ENCODE data around the gene CTDSP2.
"Not testable (repeated sequence)": the region's sequence is repeated elsewhere in the genome, so short reads cannot be mapped to it uniquely, and the experiment has no call there.

The CTDSP2 gene

GRCh38 chr12:57881035-57881434, 34.5 kb upstream of the CTDSP2 start:
- not testable (repeated sequence) for DNase-seq

- no peak for DNase-seq
Measured at GRCh38 chr12:57877876-57878275, 31.3 kb upstream of the CTDSP2 start.

DNA sequence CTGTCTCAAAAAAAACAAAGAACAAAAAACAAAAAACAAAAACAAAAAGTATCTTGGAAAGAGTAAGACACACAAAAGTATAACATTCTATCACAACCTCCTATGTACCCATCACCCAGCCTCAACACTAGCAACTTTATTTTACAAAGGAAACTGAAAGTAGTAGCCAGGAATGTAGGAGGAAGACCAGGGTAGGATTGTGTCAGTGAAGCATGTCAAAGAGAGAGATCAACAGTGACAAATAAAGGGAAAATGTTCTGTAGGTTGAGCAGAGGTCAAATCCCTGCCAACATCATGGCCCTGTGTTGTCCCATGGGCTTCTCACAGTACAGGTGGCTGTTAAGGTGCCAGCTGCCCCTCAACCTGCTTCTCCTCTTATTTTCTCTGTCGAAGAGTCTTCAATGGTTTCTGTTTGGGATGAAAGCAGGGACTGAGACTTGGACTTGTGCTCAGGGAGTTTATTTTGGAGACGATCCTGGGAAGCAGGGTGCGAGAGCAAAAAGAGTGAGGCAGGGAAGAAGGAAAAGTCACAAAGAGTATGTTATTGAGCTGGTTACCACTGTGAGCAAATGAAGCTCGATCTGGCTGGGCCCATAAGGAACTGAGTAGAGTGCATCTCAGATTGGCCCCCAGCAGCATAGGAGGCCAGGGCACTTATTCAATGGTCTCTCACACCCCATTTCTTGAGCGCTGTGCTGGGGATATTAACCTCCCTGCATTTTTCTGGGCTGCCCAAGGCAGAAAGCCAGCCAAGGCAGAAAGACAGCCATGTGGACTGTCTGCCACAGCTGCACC, 29.4 kb upstream of the CTDSP2 start:
- DNase-seq: no peak

DNA sequence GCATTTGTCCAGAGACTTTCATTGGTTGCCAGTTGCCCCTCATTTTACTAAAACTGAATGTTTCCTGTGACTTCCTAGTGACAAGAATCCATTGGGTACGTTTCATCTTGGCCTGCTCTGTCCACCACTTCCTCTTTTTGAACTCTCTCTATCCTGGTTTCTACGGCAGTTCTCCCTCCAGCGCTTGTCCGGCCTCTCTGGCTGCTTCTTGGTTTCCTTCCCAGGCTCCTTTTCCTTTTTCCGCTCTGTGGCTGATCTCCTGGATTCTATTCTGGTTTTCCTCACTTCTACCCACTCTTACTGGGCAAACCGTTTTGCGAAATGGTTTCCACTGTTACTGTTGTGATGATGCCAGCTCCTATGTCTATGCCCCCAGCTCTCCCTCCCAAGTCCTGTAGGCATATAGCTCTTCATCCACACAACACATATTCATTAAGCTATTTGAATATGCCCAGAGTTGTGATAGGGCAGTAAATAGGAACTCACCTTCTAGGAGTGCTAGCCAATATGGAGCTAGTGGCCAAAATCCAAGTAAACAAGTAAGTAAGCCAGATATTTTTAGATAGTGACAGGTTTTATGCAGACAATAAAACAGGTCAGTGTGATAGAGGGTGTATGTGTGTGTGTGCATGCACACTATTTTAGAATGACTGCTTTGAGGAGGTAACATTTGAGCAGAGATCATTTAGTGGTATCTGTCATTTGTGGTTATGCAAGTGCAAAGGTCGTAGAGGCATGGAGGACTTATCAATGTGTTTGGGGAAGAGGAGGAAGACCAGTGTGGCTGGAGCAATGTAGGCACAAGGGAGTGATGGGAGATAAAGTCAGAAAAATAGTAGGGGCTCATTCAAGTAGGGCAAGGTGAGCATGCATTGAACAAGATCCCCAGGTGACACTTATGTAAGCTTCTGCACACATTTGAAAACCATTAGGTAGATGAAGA, 27.9 kb upstream of the CTDSP2 start:
- DNase-seq: no peak

GRCh38 chr12:57872362-57872761, 25.8 kb upstream of the CTDSP2 start:
- no peak for DNase-seq

DNA sequence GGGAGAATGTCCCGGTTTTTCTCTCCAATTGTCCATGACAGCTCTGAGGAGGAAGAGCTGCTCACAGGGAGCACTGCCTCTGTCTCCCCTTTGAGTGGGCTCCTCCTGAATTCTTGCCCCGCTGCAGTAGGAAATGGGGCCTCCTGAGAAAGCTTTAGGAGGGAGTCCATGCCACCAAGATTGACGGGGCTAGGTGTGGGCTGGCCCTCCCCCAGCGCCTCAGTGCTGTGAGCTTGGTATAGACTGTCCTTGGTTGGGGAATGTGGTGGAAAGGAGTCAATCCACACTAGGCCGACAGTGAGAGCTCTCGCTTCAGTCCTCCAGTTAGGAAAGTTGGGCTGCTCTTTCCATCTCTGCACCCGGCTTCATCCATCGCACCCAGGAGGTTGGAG, 23.4 kb upstream of the CTDSP2 start:
- DNase-seq: no peak

- DNase-seq: no peak
Measured at GRCh38 chr12:57869298-57869926, 22.9 kb upstream of the CTDSP2 start.

- no peak for DNase-seq
Measured at GRCh38 chr12:57868851-57869268, 22.3 kb upstream of the CTDSP2 start.

- no peak for DNase-seq
Measured at GRCh38 chr12:57868221-57868620, 21.7 kb upstream of the CTDSP2 start.

GRCh38 chr12:57866308-57867019, 19.9 kb upstream of the CTDSP2 start:
- no peak for DNase-seq

DNA sequence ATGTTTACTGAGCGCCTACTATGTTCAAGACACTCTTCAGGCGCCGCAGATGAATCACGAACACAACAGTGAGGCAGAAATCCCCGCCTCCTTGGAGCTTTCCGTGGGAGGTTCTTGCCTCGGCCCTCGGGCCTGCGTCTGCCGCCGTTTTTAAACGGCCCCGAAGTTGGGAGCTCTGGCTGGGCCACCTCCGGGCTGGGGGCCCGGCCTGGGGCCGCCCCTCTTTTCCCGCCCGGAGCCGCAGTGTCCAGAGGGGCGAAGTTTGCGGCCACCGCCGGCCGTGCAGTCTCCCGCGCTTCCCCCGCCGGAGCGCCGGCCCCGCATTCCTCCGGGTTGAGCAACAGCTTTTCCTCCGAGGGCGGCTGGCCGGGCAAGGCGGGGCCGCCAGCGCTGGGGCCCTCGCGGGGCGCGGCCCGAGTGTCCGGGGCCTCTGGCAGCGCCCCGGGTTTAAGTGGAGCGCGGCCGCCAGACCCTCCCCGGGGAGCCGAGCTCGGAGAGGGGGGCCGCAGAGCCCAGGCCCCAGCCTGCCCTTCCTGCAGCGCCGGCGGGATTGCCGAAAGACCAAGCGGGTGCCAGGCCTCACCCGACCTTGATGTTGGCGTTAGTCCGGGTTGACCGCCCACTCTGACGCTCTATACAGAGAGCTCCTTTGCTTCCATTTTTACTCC, 18.7 kb upstream of the CTDSP2 start:
- no peak for DNase-seq

GRCh38 chr12:57864442-57865083, 18.0 kb upstream of the CTDSP2 start:
- no peak for DNase-seq

GRCh38 chr12:57863676-57864075, 17.1 kb upstream of the CTDSP2 start:
- no peak for DNase-seq

DNA sequence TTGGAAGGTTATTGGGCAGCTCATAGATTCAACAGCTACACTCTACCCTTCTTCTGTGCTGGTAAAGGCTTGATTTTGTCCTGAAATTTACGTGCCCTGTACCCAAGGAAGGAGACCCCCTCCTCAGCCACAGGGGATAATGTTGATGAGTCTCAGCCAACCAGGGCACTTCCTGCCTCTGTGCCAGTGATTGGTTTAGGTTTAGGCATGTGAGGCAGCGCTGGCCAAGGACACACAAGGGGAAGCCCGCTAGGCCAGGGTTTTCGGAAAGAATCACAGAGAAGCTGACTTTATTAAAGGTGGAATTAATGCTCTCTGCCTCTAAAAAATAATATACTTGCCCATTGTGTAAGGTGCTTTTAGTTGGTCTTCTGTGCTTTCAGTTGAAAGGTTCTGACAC, 15.4 kb upstream of the CTDSP2 start:
- no peak for DNase-seq

DNA sequence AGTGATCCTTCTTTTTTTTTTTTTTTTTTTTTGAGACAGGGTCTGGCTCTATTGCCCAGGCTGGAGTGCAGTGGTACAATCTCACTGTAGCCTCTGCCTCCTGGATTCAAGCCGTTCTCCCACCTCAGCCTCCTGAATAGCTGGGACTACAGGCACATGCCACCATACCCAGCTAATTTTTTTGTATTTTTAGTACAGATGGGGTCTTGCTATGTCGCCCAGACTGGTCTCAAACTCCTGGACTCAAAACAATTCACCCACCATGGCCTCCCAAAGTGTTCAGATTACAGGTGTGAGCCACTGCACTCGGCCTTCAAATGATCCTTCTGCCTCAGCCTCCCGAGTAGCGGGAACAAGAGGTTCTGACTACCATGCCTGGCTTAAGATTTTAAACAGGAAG, 14.4 kb upstream of the CTDSP2 start:
- DNase-seq: not testable (repeated sequence)

- DNase-seq: no peak
Measured at GRCh38 chr12:57859121-57859520, 12.6 kb upstream of the CTDSP2 start.

GRCh38 chr12:57858123-57858522, 11.6 kb upstream of the CTDSP2 start:
- DNase-seq: not testable (repeated sequence)

GRCh38 chr12:57854965-57855364, 8.4 kb upstream of the CTDSP2 start:
- no peak for DNase-seq

DNA sequence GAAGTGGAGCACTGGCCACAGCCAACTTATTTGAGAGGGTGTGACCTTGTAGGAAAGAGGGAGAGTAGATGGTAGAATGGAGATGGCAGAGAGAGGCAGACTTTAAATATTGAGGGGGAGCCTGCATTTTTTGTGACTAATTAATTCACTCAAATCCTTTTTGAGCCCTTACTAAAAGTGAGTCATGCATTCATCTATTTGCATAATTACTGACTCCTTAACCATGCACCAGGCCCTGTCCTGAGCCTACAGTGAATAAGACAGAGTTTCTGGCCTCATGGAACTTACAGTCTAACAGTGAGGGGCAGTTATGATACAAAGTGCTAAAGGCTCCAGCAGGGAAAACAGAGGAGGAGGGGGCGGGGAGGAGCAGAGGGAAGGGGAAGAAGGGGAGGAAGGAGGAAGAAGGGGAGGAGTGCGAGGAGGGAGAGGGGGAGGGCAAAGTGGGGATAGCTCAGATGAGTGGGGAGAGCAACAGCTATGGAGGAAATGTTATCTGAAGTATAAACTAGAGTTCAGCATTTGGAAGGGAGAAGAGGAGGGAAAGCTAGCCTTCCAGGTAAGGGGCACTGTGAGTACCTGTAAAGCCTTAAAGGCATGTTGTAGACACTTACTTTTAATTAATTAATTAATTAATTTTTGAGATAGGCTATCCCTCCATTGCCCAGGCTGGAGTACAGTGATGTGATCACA, 7.5 kb upstream of the CTDSP2 start:
- DNase-seq: no peak

GRCh38 chr12:57852620-57853500, 6.3 kb upstream of the CTDSP2 start:
- DNase-seq: no peak

Measured in KG1 (cell line).